ENCODE data around the gene YTHDF1.

The YTHDF1 gene

DNA sequence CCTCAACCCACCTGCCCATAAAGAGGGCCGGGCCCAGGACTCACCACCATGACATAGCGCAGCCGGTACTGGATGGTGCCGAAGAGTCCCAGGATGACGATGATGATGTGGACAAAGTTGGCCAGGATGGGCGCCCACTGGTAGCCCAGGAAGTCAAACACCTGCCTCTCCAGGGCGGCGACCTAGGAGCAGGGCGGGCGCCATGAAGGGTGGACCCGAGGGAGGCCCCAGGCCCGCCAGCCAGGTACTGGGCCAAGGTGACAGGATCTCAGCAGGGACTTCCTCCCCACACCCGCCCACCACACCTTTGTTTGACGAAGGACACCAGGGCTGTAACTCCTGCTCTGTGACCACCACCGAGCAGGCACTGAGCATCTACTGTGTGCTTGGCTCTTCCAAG, 34.0 kb upstream of the YTHDF1 start:
- in situ Hi-C loops (cut with MboI; ENCODE audit: low sequenced_read_pairs) = no loop called here

GRCh38 chr20:63248835-63249591, 33.1 kb upstream of the YTHDF1 start:
- in situ Hi-C loops (cut with MboI; ENCODE audit: low sequenced_read_pairs) = no loop called here

- in situ Hi-C loops (cut with MboI; ENCODE audit: low sequenced_read_pairs) = no loop called here
Measured at GRCh38 chr20:63247671-63248228, 31.8 kb upstream of the YTHDF1 start.

DNA sequence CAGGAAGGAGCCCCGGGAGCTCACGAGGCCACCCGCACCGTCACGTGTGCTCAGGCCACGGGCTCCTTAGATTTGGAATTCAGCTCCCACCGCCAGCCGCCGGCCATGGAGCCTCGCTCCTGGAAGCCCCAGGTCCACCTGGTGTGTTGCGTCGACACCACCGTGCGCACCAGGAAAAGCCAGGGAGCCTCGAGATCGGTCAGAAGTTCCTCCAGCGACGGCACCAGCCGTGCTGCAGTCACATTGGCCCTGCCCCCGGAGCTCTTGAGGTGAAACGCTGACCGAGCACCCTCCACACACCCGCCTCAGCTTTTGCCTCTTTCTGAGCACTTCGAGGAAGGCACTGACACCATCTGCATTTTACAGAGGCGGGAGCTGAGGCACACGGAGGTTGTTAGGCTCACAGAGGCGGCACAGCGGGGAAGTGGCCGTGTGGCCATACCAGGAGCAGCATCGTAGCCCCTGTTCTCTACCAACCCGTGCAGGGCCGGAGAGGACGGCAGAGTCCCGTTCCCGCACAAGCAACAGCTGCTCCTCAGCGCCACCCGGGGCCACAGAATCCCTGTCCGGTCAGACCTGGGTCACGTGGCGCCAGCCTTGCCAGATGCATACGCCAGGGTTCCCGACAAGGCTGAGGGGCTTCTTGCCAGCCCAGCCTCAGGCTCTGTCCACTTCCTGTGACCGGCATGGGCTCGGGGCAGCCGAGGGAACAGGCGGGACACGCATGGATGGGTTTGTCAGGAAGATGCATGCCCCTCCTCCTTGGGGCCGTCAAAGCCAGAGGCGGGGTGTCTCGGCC, 30.8 kb upstream of the YTHDF1 start:
- in situ Hi-C loops (cut with MboI; ENCODE audit: low sequenced_read_pairs) = no loop called here

DNA sequence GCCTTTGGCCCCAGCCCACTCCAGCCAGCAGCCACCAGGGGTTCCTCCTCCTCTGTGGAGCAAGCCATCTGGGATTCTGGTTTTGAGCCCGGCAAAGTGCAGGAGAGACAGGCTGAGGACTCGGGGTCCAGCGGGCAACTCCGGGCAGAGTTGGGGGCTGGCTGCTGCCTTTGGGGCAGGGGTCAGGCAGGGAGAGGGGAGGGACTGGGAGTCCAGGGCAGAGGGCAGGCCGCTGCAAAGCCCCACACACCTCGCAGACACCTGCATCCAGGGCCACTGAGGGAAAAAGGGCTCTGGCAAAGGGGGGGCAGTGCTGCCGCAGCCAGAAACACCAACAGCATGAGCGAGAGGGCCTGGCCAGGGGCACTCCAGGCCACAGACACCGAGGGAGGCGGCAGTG, 28.5 kb upstream of the YTHDF1 start:
- in situ Hi-C loops (cut with MboI; ENCODE audit: low sequenced_read_pairs) = no loop called here

DNA sequence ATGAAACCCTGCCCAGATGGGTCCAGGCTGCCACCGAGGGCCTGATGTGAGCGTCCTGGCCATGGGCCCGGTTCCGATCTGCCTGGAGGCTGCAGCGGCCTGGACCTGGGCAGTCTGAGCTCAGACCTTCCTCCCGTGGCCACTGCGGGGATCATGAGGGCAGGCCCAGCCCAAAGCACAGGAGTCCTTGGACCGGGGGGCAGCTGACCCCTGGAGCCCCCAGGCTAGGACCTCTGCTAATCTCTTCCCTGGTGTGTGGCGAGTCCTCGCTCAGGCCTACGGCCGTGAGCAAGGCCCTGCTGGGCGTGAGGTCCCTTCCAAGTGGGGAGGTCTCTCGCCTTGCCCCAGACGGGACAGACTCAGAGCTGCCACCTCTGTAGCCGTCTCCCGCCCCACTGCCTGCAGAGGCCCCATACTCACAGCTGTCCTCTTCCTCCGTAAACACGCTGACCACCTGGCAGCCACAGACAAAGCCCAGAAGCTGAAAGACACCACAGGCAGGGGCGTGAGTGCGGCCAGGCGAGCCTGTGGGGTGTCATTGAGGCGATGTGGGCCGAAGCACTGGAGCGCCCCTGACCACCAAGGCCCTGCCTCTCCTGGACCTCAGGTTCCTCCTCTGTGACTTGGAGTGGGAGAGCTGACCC, 27.8 kb upstream of the YTHDF1 start:
- in situ Hi-C loops (cut with MboI; ENCODE audit: low sequenced_read_pairs) = no loop called here

DNA sequence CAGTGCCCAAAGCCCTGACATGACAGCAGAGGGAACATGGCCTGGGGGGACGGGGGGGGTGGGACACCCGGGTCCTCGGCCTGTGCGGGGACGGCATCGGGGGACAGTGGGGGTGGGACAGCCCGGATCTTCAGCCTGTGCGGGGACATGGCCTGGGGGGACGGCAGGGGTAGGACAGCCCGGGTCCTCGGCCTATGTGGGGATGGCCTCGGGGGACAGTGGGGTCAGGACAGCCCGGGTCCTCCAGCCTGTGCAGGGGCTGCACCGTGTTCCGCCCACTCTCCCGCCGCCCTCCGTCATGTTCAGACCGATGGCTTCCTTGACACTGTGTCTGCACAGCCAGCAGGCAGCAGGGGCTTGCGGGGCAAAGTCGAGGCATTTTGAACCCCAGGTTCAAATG, 26.8 kb upstream of the YTHDF1 start:
- in situ Hi-C loops (cut with MboI; ENCODE audit: low sequenced_read_pairs) = no loop called here

- in situ Hi-C loops (cut with MboI; ENCODE audit: low sequenced_read_pairs) = no loop called here
Measured at GRCh38 chr20:63241272-63241671, 25.3 kb upstream of the YTHDF1 start.

DNA sequence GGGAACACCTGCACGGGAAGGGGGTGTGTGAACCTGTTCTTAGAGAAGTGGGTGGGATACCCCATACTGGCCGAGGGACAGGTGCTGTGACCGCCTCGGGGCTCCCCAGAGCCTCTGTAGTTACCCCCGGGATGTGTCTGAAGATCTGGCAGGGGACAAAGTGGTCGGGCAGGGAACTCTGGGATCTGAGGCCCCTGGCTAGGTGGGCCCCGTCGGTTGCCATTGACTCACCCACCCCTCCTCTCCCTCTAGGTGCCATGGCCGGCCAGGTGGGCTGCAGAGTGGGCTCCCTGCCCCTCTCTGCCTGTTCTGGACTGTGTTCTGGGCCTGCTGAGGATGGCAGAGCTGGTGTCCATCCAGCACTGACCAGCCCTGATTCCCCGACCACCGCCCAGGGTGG, 24.1 kb upstream of the YTHDF1 start:
- in situ Hi-C loops (cut with MboI; ENCODE audit: low sequenced_read_pairs) = no loop called here

DNA sequence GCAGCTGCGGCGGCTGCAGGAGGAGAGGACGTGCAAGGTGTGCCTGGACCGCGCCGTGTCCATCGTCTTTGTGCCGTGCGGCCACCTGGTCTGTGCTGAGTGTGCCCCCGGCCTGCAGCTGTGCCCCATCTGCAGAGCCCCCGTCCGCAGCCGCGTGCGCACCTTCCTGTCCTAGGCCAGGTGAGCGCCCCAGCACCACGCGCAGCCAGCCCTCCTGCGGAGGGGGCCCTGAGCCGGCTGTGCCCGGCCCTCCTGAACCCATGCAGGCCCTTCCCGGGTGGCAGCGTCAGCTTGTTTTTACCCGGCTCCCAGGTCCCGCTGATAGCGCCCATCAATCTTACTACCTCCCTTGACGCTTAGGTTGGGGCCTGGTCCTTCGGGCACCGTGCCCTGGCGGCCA, 23.5 kb upstream of the YTHDF1 start:
- in situ Hi-C loops (cut with MboI; ENCODE audit: low sequenced_read_pairs) = no loop called here

GRCh38 chr20:63238514-63239125, 22.7 kb upstream of the YTHDF1 start:
- in situ Hi-C loops (cut with MboI; ENCODE audit: low sequenced_read_pairs) = no loop called here

DNA sequence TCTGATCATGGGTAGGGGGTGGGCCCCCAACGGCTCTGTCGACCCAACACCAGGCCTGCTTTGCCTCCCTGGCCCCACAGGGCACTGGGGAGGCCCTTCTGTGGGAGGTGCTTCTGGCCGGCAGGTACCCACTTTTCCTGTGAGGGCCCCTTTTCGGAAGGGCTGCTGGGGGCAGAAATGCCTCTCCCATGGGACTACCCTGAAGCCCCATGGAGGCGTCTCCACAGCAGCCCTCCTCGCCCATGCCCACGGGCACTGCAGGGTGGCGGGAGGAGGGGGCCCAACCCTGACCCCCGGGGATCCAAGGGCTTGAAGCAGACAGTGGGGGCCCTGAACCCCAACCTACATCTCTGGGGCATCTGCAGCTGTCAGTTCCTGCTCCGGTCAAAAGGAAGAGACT, 22.1 kb upstream of the YTHDF1 start:
- in situ Hi-C loops (cut with MboI; ENCODE audit: low sequenced_read_pairs) = no loop called here

GRCh38 chr20:63236116-63236837, 20.3 kb upstream of the YTHDF1 start:
- in situ Hi-C loops (cut with MboI; ENCODE audit: low sequenced_read_pairs) = no loop called here

GRCh38 chr20:63235399-63235983, 19.6 kb upstream of the YTHDF1 start, which contains the start of gene BIRC7:
Gene BIRC7, plus strand, starts transcription at chr20:63235905. Its CDS starts 192 bp downstream, at chr20:63236097.
- in situ Hi-C loops (cut with MboI; ENCODE audit: low sequenced_read_pairs) = no loop called here

DNA sequence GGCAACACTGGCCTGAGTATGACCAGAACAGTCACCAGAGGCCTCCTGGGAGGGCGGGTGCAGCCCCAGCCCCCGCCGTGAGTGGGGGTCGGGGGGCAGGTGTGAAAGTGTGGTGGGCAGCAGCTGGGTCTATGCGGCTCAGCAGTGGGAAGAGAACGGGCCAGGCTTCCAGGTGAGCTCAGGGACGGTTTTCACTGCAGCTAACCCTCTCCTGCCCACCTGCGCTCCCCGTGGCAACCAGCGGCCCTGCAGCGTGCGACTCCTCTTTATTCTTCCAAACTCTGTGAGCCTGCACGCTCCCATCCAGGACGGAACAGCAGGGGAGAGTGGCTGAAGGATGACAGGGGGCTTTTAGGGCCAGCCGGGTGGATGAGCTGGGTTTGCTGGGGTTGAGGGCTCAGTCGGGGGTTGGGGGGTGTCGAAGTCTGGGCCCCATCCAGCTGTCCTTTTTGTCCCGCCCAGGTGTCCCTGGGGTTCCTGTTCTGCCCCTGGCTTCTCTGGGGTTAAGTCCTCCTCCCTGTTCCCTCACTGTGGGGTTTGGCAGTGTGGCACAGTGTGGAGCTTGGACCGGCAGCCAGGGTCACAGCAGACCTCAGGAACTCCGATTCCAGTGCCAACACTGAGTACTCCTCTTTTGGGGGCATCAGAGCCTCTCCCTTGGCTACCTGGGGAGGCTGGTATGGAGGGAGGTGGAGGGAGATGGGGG, 18.9 kb upstream of the YTHDF1 start:
- in situ Hi-C loops (cut with MboI; ENCODE audit: low sequenced_read_pairs) = no loop called here

DNA sequence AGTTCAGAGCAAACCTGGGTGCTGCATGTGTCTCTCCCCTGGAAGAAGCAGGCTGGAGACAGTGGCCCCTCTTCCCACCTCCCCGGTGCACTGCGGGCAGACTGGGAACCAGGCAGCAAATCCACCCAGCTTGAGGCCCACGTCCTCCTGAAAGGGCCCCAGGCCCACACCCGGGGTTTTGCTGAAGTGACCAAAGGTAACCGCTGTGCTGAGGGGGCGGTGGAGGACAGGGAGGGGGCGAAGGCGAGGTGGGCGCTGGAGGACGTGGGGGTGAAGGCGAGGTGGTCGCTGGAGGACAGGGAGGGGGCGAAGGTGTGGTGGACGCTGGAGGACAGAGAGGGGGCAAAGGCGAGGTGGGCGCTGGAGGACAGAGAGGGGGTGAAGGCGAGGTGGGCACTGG, 18.0 kb upstream of the YTHDF1 start:
- in situ Hi-C loops (cut with MboI; ENCODE audit: low sequenced_read_pairs) = no loop called here

GRCh38 chr20:63233061-63233344, 17.1 kb upstream of the YTHDF1 start:
- in situ Hi-C loops (cut with MboI; ENCODE audit: low sequenced_read_pairs) = no loop called here

- in situ Hi-C loops (cut with MboI; ENCODE audit: low sequenced_read_pairs) = no loop called here
Measured at GRCh38 chr20:63232235-63233060, 16.5 kb upstream of the YTHDF1 start.

DNA sequence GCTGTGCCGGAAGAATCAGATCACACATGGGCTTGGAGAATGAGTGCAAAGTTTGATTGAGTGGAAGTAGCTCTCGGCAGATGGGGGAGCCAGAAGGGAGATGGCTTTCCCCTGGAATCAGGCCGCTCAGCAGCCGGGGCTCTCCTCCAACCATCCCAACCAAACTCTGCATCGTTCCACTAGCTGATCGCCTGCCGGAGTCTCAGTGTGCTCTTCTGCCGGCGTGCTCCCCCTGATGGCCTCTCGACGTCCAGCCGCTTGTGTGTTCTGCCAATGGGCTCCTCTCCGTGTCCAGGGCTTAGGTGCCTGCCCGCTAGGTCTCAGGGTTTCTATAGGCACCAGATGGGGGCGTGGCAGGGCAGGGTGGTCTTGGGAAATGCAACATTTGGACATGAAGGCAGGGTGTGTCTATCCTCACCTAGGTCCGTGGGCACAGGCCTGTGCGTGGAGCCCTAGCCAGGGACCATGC, 14.9 kb upstream of the YTHDF1 start:
- in situ Hi-C loops (cut with MboI; ENCODE audit: low sequenced_read_pairs) = no loop called here
